K562 (cell line): ENCODE measurements around the gene TMEM92.
"Not testable (repeated sequence)": the region's sequence is repeated elsewhere in the genome, so short reads cannot be mapped to it uniquely, and the experiment has no call there.

Experiments used
- CBX2 ChIP-seq: fragments of 200-600 bp; sonication (generic); IDR thresholded peaks from one replicate; pipeline ENCODE4 v1.6.1; 2012; ENCODE audit warnings: mild to moderate bottlenecking, low read length, inconsistent platforms; ENCODE audit not compliant: insufficient read depth, poor library complexity, severe bottlenecking
- RAD21 ChIP-seq, 2 experiments: fragments of 250-450 bp in 1 of 2; fragments of 450-650 bp in 1 of 2; sonication (Bioruptor Pico) in 1 of 2; formaldehyde crosslinking in 1 of 2; IDR thresholded peaks in 1 of 2; conservative IDR thresholded peaks in 1 of 2; 2 replicates each; pipeline versions ENCODE4 v1.4.0 to v1.8.0; 2020 to 2022; ENCODE audit warnings: mild to moderate bottlenecking in 2 of 2, moderate library complexity in 1 of 2
- TCF3 ChIP-seq: sonication (generic); formaldehyde crosslinking; IDR thresholded peaks from 2 replicates; pipeline ENCODE4 v1.4.0; 2020; ENCODE audit warnings: mild to moderate bottlenecking, missing genetic modification reagents
- TF ChIP-seq, protein P1 (sequence below): sonication (generic); formaldehyde crosslinking; IDR thresholded peaks from 2 replicates; pipeline ENCODE4 v1.8.1; 2023; ENCODE audit warnings: missing genetic modification reagents, mild to moderate bottlenecking, borderline replicate concordance
- TF ChIP-seq, protein P2 (sequence below), 2 experiments: fragments of 450-650 bp; formaldehyde crosslinking in 1 of 2; IDR thresholded peaks; 2 replicates each; pipeline versions ENCODE4 v1.4.0 to v1.6.1; 2014 to 2020; ENCODE audit warnings: mild to moderate bottlenecking in 2 of 2, borderline replicate concordance in 1 of 2, low read depth in 1 of 2

DNA sequence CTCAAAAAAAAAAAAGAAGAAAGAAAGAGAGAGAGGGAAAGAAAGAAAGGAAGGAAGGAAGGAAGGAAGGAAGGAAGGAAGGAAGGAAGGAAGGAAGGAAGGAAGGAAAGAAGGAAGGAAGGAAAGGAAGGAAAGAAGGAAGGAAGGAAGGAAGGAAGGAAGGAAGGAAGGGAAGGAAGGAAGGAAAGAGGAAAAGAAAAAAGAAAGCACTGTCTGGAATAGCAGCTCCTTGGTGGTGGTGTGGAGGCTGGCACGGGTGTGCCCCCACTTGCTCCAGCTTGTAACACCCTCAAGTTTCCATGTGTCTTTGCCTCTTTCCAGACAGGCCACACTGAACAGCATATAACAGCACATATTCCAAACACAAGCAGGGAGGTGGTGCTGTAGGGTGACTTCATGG, 26.6 kb downstream of the TMEM92 start:
- TF ChIP-seq RAD21 (CRISPR knock-in tag; conservative IDR thresholded peaks at IDR 0.05 in 1 of 2, IDR thresholded peaks at IDR 0.05 in 1 of 2); CBX2; TCF3 (CRISPR knock-in tag): not testable (repeated sequence)
- TF ChIP-seq, protein P1, sequence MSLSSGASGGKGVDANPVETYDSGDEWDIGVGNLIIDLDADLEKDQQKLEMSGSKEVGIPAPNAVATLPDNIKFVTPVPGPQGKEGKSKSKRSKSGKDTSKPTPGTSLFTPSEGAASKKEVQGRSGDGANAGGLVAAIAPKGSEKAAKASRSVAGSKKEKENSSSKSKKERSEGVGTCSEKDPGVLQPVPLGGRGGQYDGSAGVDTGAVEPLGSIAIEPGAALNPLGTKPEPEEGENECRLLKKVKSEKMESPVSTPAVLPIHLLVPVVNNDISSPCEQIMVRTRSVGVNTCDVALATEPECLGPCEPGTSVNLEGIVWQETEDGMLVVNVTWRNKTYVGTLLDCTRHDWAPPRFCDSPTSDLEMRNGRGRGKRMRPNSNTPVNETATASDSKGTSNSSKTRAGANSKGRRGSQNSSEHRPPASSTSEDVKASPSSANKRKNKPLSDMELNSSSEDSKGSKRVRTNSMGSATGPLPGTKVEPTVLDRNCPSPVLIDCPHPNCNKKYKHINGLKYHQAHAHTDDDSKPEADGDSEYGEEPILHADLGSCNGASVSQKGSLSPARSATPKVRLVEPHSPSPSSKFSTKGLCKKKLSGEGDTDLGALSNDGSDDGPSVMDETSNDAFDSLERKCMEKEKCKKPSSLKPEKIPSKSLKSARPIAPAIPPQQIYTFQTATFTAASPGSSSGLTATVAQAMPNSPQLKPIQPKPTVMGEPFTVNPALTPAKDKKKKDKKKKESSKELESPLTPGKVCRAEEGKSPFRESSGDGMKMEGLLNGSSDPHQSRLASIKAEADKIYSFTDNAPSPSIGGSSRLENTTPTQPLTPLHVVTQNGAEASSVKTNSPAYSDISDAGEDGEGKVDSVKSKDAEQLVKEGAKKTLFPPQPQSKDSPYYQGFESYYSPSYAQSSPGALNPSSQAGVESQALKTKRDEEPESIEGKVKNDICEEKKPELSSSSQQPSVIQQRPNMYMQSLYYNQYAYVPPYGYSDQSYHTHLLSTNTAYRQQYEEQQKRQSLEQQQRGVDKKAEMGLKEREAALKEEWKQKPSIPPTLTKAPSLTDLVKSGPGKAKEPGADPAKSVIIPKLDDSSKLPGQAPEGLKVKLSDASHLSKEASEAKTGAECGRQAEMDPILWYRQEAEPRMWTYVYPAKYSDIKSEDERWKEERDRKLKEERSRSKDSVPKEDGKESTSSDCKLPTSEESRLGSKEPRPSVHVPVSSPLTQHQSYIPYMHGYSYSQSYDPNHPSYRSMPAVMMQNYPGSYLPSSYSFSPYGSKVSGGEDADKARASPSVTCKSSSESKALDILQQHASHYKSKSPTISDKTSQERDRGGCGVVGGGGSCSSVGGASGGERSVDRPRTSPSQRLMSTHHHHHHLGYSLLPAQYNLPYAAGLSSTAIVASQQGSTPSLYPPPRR (CRISPR knock-in tag): not testable (repeated sequence)
- TF ChIP-seq, protein P2, sequence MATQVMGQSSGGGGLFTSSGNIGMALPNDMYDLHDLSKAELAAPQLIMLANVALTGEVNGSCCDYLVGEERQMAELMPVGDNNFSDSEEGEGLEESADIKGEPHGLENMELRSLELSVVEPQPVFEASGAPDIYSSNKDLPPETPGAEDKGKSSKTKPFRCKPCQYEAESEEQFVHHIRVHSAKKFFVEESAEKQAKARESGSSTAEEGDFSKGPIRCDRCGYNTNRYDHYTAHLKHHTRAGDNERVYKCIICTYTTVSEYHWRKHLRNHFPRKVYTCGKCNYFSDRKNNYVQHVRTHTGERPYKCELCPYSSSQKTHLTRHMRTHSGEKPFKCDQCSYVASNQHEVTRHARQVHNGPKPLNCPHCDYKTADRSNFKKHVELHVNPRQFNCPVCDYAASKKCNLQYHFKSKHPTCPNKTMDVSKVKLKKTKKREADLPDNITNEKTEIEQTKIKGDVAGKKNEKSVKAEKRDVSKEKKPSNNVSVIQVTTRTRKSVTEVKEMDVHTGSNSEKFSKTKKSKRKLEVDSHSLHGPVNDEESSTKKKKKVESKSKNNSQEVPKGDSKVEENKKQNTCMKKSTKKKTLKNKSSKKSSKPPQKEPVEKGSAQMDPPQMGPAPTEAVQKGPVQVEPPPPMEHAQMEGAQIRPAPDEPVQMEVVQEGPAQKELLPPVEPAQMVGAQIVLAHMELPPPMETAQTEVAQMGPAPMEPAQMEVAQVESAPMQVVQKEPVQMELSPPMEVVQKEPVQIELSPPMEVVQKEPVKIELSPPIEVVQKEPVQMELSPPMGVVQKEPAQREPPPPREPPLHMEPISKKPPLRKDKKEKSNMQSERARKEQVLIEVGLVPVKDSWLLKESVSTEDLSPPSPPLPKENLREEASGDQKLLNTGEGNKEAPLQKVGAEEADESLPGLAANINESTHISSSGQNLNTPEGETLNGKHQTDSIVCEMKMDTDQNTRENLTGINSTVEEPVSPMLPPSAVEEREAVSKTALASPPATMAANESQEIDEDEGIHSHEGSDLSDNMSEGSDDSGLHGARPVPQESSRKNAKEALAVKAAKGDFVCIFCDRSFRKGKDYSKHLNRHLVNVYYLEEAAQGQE (IDR thresholded peaks at IDR 0.05; ENCODE audit: borderline replicate concordance): not testable (repeated sequence)
- TF ChIP-seq, protein P2 (CRISPR knock-in tag; IDR thresholded peaks at IDR 0.05; ENCODE audit: low read depth): not testable (repeated sequence)
